GM19043 (cell line): ENCODE results near the gene COLEC11.
A peak's percentile ranks its signal among the peaks of the same experiment; 100 is the strongest.
"Not testable (repeated sequence)": the region's sequence is repeated elsewhere in the genome, so short reads cannot be mapped to it uniquely, and the experiment has no call there.

Experiments
- ATAC-seq: cut with Tn5 transposase; IDR thresholded peaks from one replicate; pipeline ENCODE4 v1.9.1; 2021; ENCODE audit warnings: low read depth; ENCODE audit not compliant: unreplicated experiment

The COLEC11 gene

GRCh38 chr2:3604207-3604877 lies 9.4 kb downstream of the COLEC11 start:
- no peak for ATAC-seq

- ATAC-seq = no peak
These were observed 10.4 kb downstream of the COLEC11 start for GRCh38 chr2:3604991-3605961.

GRCh38 chr2:3606028-3606369 lies 11.1 kb downstream of the COLEC11 start:
- ATAC-seq = no peak

- ATAC-seq = no peak
These were observed 11.7 kb downstream of the COLEC11 start for GRCh38 chr2:3606370-3607201.

- ATAC-seq = no peak
These were observed 13.7 kb downstream of the COLEC11 start for GRCh38 chr2:3608373-3609278.

- ATAC-seq = peak; percentile 66
These were observed 14.4 kb downstream of the COLEC11 start for GRCh38 chr2:3609279-3609673.

GRCh38 chr2:3610415-3610814 lies 15.5 kb downstream of the COLEC11 start:
- ATAC-seq = no peak

GRCh38 chr2:3610881-3611505 lies 16.1 kb downstream of the COLEC11 start:
- no peak for ATAC-seq

- no peak for ATAC-seq
These were observed 16.7 kb downstream of the COLEC11 start for GRCh38 chr2:3611589-3611988.

GRCh38 chr2:3612639-3613523 lies 18.0 kb downstream of the COLEC11 start:
- no peak for ATAC-seq

GRCh38 chr2:3613524-3613905 lies 18.6 kb downstream of the COLEC11 start:
- ATAC-seq = no peak

- ATAC-seq = not testable (repeated sequence)
These were observed 19.8 kb downstream of the COLEC11 start for GRCh38 chr2:3614743-3615142.

GRCh38 chr2:3615541-3616200 lies 20.8 kb downstream of the COLEC11 start:
- not testable (repeated sequence) for ATAC-seq

- not testable (repeated sequence) for ATAC-seq
These were observed 21.7 kb downstream of the COLEC11 start for GRCh38 chr2:3616435-3617197.

GRCh38 chr2:3617198-3617890 lies 22.4 kb downstream of the COLEC11 start:
- no peak for ATAC-seq

GRCh38 chr2:3618367-3618766 lies 23.5 kb downstream of the COLEC11 start:
- ATAC-seq = no peak

- ATAC-seq = no peak
These were observed 24.1 kb downstream of the COLEC11 start for GRCh38 chr2:3619033-3619432.
